ENCODE results near the gene OAS2. TPM values are rescaled to one million over a fixed set of nuclear protein-coding genes. Genes with fewer than 3 reads are reported as not detected.

The OAS2 gene
- total RNA-seq, 1 donor from 2014 or later, result 4.8 TPM

DNA sequence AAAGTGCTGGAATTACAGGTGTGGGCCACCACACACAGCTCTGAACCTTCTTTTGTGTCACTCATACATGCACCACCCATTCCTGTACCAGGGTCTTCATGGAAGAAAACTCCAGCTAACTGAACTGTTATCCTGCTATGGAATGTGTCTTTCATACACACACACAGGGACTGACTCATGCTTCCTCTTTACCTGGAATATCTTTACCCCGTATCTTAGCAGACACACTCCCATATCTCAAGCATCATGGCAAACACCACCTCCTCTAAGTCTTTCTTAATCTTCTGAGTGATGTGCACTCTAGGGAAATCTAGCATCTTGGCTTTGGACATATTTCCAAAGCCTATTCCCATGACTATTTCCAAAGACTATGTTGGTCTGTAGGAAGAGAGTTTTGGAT, 43.2 kb downstream of the OAS2 start:
- no peaks in the 10 kb centered on the region for H3K4me1 ChIP-seq
- no peaks in the 10 kb centered on the region for H3K36me3 ChIP-seq
- peaks cover 34% of the 10 kb centered on the region for H3K27me3 ChIP-seq (ENCODE audit: low read depth)
- TF ChIP-seq, protein P1, sequence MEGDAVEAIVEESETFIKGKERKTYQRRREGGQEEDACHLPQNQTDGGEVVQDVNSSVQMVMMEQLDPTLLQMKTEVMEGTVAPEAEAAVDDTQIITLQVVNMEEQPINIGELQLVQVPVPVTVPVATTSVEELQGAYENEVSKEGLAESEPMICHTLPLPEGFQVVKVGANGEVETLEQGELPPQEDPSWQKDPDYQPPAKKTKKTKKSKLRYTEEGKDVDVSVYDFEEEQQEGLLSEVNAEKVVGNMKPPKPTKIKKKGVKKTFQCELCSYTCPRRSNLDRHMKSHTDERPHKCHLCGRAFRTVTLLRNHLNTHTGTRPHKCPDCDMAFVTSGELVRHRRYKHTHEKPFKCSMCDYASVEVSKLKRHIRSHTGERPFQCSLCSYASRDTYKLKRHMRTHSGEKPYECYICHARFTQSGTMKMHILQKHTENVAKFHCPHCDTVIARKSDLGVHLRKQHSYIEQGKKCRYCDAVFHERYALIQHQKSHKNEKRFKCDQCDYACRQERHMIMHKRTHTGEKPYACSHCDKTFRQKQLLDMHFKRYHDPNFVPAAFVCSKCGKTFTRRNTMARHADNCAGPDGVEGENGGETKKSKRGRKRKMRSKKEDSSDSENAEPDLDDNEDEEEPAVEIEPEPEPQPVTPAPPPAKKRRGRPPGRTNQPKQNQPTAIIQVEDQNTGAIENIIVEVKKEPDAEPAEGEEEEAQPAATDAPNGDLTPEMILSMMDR (IDR thresholded peaks at IDR 0.05; ENCODE audit: borderline replicate concordance), result no peak
- no peak overlapping the region for H3K4me3 ChIP-seq
- intact Hi-C loops (cut with micrococcal nuclease), result no loop called here
- H3K27ac ChIP-seq (replicated peaks), result no peak overlapping the region
- no peak for DNase-seq
- H3K9me3 ChIP-seq (replicated peaks), result no peaks in the 10 kb centered on the region

DNA sequence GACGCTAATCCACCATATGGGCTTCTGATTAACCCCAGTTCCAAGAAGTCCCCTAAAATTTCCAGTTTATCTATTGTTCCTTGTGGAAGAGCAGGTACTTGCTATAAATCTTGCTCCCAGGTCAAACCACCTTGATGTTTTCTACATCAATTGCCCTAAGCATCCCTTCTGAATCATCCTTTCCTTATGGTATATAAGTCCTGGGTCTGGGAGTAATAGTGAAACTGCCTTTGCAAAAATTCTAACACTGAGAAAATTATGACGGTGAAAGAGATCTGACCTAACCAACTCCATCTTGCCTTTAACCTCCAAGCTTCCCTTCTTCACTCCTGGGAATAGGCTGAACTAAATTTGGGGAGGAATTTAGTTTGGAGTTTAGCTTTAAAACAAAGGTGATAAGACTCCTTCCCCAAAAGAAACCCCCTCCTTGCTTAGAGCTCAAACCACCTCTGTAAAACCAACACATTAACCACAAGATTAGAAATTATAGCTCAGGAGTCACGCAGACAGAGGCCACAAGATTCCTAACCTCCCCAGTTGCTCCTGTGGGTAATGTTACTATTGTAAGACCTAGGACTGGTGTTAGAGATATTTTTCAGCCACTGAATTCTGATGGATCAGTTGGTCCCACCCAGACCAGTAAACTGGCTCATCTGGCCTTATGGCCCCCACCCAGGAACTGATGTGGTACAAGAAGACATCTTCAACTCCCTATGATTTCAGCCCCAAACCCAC, 44.4 kb downstream of the OAS2 start:
- Histone ChIP-seq H3K4me1 (no peaks in the 10 kb centered on the region), H3K36me3 (no peaks in the 10 kb centered on the region), H3K27ac (replicated peaks) (no peak overlapping the region), H3K9me3 (replicated peaks) (no peaks in the 10 kb centered on the region), H3K27me3 (ENCODE audit: low read depth) (peaks cover 38% of the 10 kb centered on the region), H3K4me3 (no peak overlapping the region)
- TF ChIP-seq, protein P1 (IDR thresholded peaks at IDR 0.05; ENCODE audit: borderline replicate concordance), result no peak
- DNase-seq, result no peak
- intact Hi-C loops (cut with micrococcal nuclease), result no loop called here

DNA sequence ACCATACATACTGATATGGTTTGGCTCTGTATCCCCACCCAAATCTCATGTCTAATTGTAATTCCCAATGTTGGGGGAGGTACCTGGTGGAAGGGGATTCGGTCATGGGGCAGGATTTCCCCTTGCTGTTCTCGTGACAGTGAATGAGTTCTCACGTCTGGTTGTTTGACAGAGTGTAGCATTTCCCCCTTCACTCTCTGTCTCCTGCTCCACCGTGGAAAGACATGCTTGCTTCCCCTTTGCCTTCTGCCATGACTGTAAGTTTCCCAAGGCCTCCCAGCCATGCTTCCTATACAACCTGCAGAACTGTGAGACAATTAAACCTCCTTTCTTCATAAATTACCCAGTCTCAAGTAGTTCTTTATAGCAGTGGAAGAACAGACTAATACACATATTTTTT, 49.4 kb downstream of the OAS2 start:
- Histone ChIP-seq H3K36me3 (no peaks in the 10 kb centered on the region), H3K9me3 (replicated peaks) (no peaks in the 10 kb centered on the region), H3K27me3 (ENCODE audit: low read depth) (peaks cover 39% of the 10 kb centered on the region), H3K4me1 (peaks cover 3% of the 10 kb centered on the region), H3K4me3 (no peak overlapping the region), H3K27ac (replicated peaks) (no peak overlapping the region)
- no peak for DNase-seq
- TF ChIP-seq, protein P1 (IDR thresholded peaks at IDR 0.05; ENCODE audit: borderline replicate concordance), result no peak
- intact Hi-C loops (cut with micrococcal nuclease), result no loop called here

DNA sequence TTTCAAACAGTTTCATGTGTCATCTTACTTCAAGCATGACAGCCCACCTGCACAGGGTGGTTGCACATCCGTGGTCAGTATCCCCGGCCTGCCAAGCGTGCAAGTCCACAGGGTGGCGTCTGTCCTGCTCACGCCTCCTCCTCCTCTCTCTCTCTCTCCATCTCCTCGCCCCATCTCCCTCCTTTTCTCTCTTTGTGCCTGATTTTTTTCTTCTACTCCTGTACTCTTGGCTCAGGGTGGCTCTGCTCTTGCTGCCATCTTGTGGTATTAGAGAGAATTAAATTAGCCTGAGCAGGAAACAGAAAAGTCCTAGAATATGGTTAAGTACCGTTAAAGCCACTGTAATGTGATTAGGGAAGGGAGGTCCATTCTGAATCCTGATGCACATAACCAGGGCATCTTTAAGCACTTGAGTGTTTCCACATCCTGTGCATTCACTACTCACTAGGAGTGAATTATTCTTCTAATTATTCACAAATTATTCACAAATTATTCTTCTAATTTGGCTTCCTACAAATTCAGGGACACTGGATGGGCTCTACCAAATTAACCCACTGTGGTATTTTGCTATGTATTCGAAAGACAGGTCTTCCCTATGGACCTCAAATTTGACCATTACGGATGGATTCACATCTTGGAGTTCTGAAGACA, 52.7 kb downstream of the OAS2 start:
- Histone ChIP-seq H3K27me3 (ENCODE audit: low read depth) (peaks cover 61% of the 10 kb centered on the region), H3K4me1 (peaks cover 3% of the 10 kb centered on the region), H3K27ac (replicated peaks) (no peak overlapping the region), H3K4me3 (no peak overlapping the region), H3K9me3 (replicated peaks) (no peaks in the 10 kb centered on the region), H3K36me3 (no peaks in the 10 kb centered on the region)
- intact Hi-C loops (cut with micrococcal nuclease), result no loop called here
- TF ChIP-seq, protein P1 (IDR thresholded peaks at IDR 0.05; ENCODE audit: borderline replicate concordance), result peak; percentile 74
- no peak for DNase-seq

DNA sequence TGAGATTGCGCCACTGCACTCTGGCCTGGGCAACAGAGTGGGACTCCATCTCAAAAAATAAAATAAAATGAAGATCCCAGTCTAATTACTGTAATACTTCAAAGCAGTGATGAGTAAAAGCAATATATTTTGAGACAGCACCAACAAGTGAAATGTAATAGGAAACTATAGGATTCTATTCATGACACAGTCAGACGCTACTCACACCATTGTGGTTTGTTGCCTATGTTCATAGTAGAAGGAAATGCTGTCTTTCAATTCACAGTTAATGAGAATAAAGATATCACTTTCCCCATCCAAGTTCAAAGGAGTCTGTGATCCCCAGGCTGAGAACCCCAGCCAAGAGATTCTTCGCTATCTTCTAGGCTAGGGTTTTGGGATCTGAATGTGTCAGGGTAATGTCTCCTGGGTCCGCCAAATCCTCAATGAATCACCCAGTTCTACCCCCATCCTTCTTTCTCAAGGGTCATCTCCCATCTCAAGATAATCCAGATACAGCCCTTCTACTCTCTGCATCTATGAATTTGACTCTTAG, 61.7 kb downstream of the OAS2 start:
- no peaks in the 10 kb centered on the region for H3K9me3 ChIP-seq (replicated peaks)
- H3K27me3 ChIP-seq (ENCODE audit: low read depth), result peaks cover 39% of the 10 kb centered on the region
- no peak for DNase-seq
- intact Hi-C loops (cut with micrococcal nuclease), result loop anchor here (10.0 kb wide), 1 partner anchor 135 kb away; no protein-coding TSS in a partner anchor
- H3K27ac ChIP-seq (replicated peaks), result peak overlapping the region; percentile 64
- H3K4me1 ChIP-seq, result peaks cover 4% of the 10 kb centered on the region
- no peaks in the 10 kb centered on the region for H3K36me3 ChIP-seq
- TF ChIP-seq, protein P1 (IDR thresholded peaks at IDR 0.05; ENCODE audit: borderline replicate concordance), result no peak
- no peak overlapping the region for H3K4me3 ChIP-seq

Data from left ventricle myocardium inferior (tissue), 1 donor.